MM.1S (cell line): Measurements from ENCODE around the gene CSF1.

Experiments used
- DNase-seq: peaks from one replicate; pipeline ENCODE4 v3.0.0-alpha.2; 2015
- H2AFZ ChIP-seq: fragments of 300-600 bp; sonication (generic); 2 replicates; pipeline ENCODE4 v1.6.0; 2016; ENCODE audit warnings: antibody characterized with exemption, low read length
- H3F3A ChIP-seq: fragments of 300-600 bp; sonication (generic); 2 replicates; pipeline ENCODE4 v1.6.1; 2016; ENCODE audit warnings: mild to moderate bottlenecking, antibody characterized with exemption, low read length, moderate library complexity, mixed read lengths; ENCODE audit not compliant: insufficient read depth
- H3K27ac ChIP-seq: fragments of 300-600 bp; sonication (generic); 2 replicates; pipeline ENCODE4 v1.5.1; 2016; ENCODE audit warnings: mild to moderate bottlenecking, low read length
- H3K27me3 ChIP-seq: fragments of 300-600 bp; sonication (generic); replicated peaks from 2 replicates; pipeline ENCODE4 v1.6.0; 2016; ENCODE audit warnings: low read length; ENCODE audit not compliant: insufficient read depth
- H3K36me3 ChIP-seq: fragments of 300-600 bp; sonication (generic); replicated peaks from 2 replicates; pipeline ENCODE4 v1.6.1; 2016; ENCODE audit warnings: mild to moderate bottlenecking, low read length, mixed read lengths; ENCODE audit not compliant: insufficient read depth
- H3K4me1 ChIP-seq: fragments of 300-600 bp; sonication (generic); 2 replicates; pipeline ENCODE4 v1.6.1; 2016; ENCODE audit warnings: low read length, mixed read lengths
- H3K4me2 ChIP-seq: fragments of 300-600 bp; sonication (generic); 2 replicates; pipeline ENCODE4 v1.6.0; 2016; ENCODE audit warnings: low read depth, low read length
- H3K4me3 ChIP-seq: fragments of 300-600 bp; sonication (generic); 2 replicates; pipeline ENCODE4 v1.5.1; 2016; ENCODE audit warnings: low read length, mixed read lengths
- H3K79me2 ChIP-seq: fragments of 300-600 bp; sonication (generic); 2 replicates; pipeline ENCODE4 v1.6.1; 2016; ENCODE audit warnings: mixed run types, low read length, mixed read lengths
- H3K9ac ChIP-seq: fragments of 300-600 bp; sonication (generic); 2 replicates; pipeline ENCODE4 v1.6.1; 2016; ENCODE audit warnings: low read length, mixed read lengths
- H3K9me2 ChIP-seq: fragments of 300-600 bp; sonication (generic); replicated peaks from 2 replicates; pipeline ENCODE4 v1.6.1; 2016; ENCODE audit warnings: mild to moderate bottlenecking, low read length, mixed read lengths; ENCODE audit not compliant: insufficient read depth
- H3K9me3 ChIP-seq: fragments of 300-600 bp; sonication (generic); replicated peaks from 2 replicates; pipeline ENCODE4 v1.6.1; 2016; ENCODE audit warnings: mild to moderate bottlenecking, low read length, mixed read lengths; ENCODE audit not compliant: insufficient read depth
- H4K20me1 ChIP-seq: fragments of 300-600 bp; sonication (generic); 2 replicates; pipeline ENCODE4 v1.6.1; 2016; ENCODE audit warnings: mild to moderate bottlenecking, low read length, moderate library complexity, mixed read lengths; ENCODE audit not compliant: insufficient read depth
- CTCF ChIP-seq: fragments of 300-600 bp; sonication (generic); IDR thresholded peaks from 2 replicates; pipeline ENCODE4 v1.5.1; 2016; ENCODE audit warnings: antibody characterized with exemption, low read length, mixed read lengths
- EZH2 ChIP-seq: fragments of 300-600 bp; sonication (generic); optimal IDR thresholded peaks from 2 replicates; pipeline ENCODE3; 2017; ENCODE audit warnings: low read depth, mild to moderate bottlenecking, antibody characterized with exemption, low read length, mixed read lengths
- EZH2phosphoT487 ChIP-seq: fragments of 300-600 bp; sonication (generic); IDR thresholded peaks from 2 replicates; pipeline ENCODE4 v1.6.1; 2018; ENCODE audit warnings: antibody characterized with exemption, low read length

The CSF1 gene

GRCh38 chr1:109969907-109970306, 59.3 kb downstream of the CSF1 start:
- Histone ChIP-seq H3K79me2 (no peaks in the 10 kb centered on the region), H3K9me3 (no peaks in the 10 kb centered on the region), H3K36me3 (no peaks in the 10 kb centered on the region), H4K20me1 (no peaks in the 10 kb centered on the region), H2AFZ (no peak overlapping the region), H3K4me1 (no peaks in the 10 kb centered on the region), H3K27ac (no peak overlapping the region), H3K27me3 (no peaks in the 10 kb centered on the region), H3K9me2 (no peaks in the 10 kb centered on the region), H3F3A (no peaks in the 10 kb centered on the region), H3K9ac (no peak overlapping the region), H3K4me3 (no peak overlapping the region), H3K4me2 (no peak overlapping the region)
- no peak for TF ChIP-seq EZH2phosphoT487
- no peak for TF ChIP-seq CTCF
- TF ChIP-seq EZH2: no peak
- no peak for DNase-seq

- H3K4me2 ChIP-seq: no peak overlapping the region
These were observed 60.9 kb downstream of the CSF1 start for GRCh38 chr1:109971559-109971958.

GRCh38 chr1:109974191-109974590, 63.5 kb downstream of the CSF1 start:
- H4K20me1 ChIP-seq: no peaks in the 10 kb centered on the region
- H3K27me3 ChIP-seq: no peaks in the 10 kb centered on the region
- no peak overlapping the region for H3K4me2 ChIP-seq
- no peak for DNase-seq
- no peaks in the 10 kb centered on the region for H3F3A ChIP-seq
- no peaks in the 10 kb centered on the region for H3K9me2 ChIP-seq
- H3K27ac ChIP-seq: no peak overlapping the region
- H3K36me3 ChIP-seq: no peaks in the 10 kb centered on the region
- H3K79me2 ChIP-seq: no peaks in the 10 kb centered on the region
- no peak overlapping the region for H3K4me3 ChIP-seq
- H2AFZ ChIP-seq: no peak overlapping the region
- H3K9ac ChIP-seq: no peak overlapping the region
- H3K4me1 ChIP-seq: no peaks in the 10 kb centered on the region
- TF ChIP-seq EZH2phosphoT487 (no peak), CTCF (no peak), EZH2 (no peak)
- H3K9me3 ChIP-seq: no peaks in the 10 kb centered on the region

More at GRCh38 chr1:109971559-109971958, 60.9 kb downstream of the CSF1 start:
- no peaks in the 10 kb centered on the region for H3K9me3 ChIP-seq
- H2AFZ ChIP-seq: no peak overlapping the region
- H3K4me3 ChIP-seq: no peak overlapping the region
- no peaks in the 10 kb centered on the region for H3K36me3 ChIP-seq
- DNase-seq: no peak
- TF ChIP-seq EZH2phosphoT487: no peak
- no peak for TF ChIP-seq EZH2
- no peak for TF ChIP-seq CTCF
- H3K79me2 ChIP-seq: no peaks in the 10 kb centered on the region
- no peak overlapping the region for H3K27ac ChIP-seq
- H3K9me2 ChIP-seq: no peaks in the 10 kb centered on the region
- H3K27me3 ChIP-seq: no peaks in the 10 kb centered on the region
- H3K9ac ChIP-seq: no peak overlapping the region
- no peaks in the 10 kb centered on the region for H4K20me1 ChIP-seq
- no peaks in the 10 kb centered on the region for H3K4me1 ChIP-seq
- no peaks in the 10 kb centered on the region for H3F3A ChIP-seq

- no peak overlapping the region for H3K4me2 ChIP-seq
- H3K9ac ChIP-seq: no peak overlapping the region
- H3K79me2 ChIP-seq: no peaks in the 10 kb centered on the region
- no peaks in the 10 kb centered on the region for H3K36me3 ChIP-seq
- H3K27ac ChIP-seq: no peak overlapping the region
- DNase-seq: no peak
- no peaks in the 10 kb centered on the region for H4K20me1 ChIP-seq
- no peaks in the 10 kb centered on the region for H3K27me3 ChIP-seq
- no peaks in the 10 kb centered on the region for H3F3A ChIP-seq
- H3K4me1 ChIP-seq: no peaks in the 10 kb centered on the region
- no peaks in the 10 kb centered on the region for H3K9me2 ChIP-seq
- TF ChIP-seq CTCF (no peak), EZH2phosphoT487 (no peak), EZH2 (no peak)
- H3K4me3 ChIP-seq: no peak overlapping the region
- no peaks in the 10 kb centered on the region for H3K9me3 ChIP-seq
- no peak overlapping the region for H2AFZ ChIP-seq
These were observed 65.1 kb downstream of the CSF1 start for GRCh38 chr1:109975718-109976117.
